NCI-H2196 treated with DMSO at 0.1 percent for 48 hours (cell line): ENCODE data around the gene KCNA1.

ENCODE experiments used
- DNase-seq: peaks from one replicate; lab custom pipeline; 2025; ENCODE audit not compliant: unreplicated experiment; lab: John Stamatoyannopoulos, UW

The KCNA1 gene

GRCh38 chr12:4910502-4911315 lies 1.0 kb downstream of the KCNA1 start:
- DNase-seq, result no peak

GRCh38 chr12:4911316-4911994 lies 1.8 kb downstream of the KCNA1 start:
- DNase-seq, result no peak

GRCh38 chr12:4914720-4915119 lies 5.0 kb downstream of the KCNA1 start:
- no peak for DNase-seq

DNA sequence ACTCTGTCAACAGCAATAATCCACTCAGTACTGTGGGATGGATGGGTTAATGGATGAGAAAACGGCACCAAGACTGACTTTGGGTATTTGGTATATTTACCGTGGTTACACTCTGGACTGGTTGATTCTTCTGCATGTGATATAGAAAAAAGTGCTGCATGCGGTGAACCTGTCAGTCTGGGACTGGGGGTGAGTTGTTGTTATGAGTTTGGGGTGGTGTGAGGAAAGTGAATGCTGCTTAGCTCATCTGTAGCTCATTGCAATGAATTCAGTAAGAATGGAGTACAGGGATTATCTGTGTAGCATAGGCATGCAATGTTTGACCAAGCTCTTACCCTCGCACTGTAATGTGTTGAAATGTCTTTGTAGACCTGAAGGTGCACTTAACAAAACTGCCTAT lies 6.0 kb downstream of the KCNA1 start:
- no peak for DNase-seq

DNA sequence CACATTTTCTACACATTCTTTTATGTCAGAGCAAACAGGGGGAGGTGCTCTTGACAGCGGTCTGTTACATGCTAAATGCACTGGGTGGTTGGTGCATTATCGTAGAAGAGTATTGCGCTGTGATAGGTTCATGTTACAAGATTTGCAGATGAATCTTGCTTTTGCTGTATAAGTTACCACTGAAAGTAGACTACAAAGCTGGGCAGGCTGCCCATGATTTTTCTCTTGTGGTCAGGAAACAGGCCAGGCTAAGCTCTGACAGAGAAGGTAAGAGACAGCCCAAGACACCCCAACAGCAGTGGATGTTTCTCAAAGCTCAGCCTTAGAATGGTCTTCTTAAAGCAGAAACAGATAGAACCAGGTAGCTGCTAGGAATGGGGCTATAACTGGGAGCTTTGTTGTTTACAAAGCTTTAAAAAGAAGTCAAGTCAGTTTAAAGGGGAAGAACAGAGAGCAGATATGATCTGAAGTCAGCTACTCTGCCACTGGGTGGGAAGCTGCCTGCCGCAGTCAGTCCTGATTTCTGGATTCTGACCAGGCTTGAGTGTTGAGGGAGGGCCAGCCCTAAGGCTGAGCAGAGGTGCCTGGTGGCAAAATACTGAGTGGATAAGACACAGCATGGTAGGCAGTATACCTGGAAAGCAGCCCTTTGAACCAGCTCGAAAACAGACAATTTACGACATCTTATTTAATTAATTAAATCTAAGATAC lies 9.4 kb downstream of the KCNA1 start:
- DNase-seq, result no peak

DNA sequence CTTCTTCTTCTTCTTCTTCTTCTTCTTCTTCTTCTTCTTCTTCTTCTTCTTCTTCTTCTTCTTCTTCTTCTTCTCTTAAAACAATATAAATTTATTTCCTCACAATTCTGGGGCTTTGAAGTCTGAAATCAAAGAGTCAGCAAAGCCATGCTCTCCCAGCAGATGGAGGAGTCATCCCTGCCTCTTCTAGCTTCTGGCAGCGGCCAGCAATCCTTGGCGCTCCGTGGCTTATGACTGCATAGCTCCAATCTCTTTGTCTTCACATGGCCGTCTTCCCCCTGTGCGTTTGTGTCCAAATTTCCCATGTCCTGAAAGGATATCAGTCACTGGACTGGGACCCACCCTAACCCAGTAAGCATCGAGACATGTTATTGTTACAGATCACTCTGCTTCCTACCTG lies 22.9 kb downstream of the KCNA1 start:
- DNase-seq, result no peak

GRCh38 chr12:4933411-4933810 lies 23.7 kb downstream of the KCNA1 start:
- DNase-seq, result no peak

- DNase-seq, result no peak
These were observed 24.8 kb downstream of the KCNA1 start for GRCh38 chr12:4934407-4935035.

DNA sequence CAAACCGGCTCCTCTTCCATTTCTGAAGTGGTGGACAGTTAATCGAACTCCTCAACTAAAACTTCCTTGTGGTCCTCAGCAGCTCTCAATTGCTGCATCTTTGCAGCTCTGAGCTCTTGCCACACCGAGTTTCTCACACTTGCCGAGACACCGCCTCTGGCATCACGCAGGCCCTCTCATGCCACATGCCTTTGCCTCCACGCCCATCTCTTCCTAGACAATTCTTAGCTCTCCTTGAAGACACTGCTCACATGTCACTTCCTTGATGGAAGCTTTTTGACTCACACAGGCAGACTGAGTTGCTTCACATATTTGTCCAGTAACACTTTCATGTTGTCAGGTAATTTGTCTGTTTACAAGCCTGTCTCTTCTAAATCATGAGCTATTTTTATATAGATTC lies 29.2 kb downstream of the KCNA1 start:
- DNase-seq, result no peak

DNA sequence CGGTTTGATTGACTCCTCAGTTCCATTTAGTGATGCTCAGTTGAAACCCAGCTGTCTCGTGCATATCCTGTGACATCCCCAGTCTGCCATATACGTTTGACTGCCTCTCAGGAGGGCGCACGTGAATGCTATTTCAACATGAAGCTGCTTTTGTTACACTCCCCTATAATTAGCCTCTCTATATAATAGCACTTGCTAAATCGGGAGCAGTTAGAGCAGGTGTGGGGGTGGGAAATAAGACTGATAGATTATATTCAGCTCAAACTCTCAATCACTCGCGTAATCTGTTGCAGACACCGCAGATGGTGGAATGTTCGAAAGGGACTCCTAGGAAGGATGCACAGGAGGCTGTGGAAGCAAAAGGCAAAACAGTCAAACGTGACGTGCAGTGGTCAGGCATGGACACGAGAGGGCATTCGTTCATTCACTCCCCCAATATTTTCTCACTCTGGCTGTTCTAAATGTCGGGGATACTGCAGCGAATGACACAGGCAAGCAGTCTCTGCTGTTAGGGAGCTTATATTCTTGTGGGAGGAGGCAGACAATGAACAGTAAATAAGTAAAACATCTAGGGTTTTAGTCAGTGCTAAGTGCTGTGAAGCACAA lies 29.8 kb downstream of the KCNA1 start:
- no peak for DNase-seq

- no peak for DNase-seq
These were observed 33.6 kb downstream of the KCNA1 start for GRCh38 chr12:4943067-4943937.

DNA sequence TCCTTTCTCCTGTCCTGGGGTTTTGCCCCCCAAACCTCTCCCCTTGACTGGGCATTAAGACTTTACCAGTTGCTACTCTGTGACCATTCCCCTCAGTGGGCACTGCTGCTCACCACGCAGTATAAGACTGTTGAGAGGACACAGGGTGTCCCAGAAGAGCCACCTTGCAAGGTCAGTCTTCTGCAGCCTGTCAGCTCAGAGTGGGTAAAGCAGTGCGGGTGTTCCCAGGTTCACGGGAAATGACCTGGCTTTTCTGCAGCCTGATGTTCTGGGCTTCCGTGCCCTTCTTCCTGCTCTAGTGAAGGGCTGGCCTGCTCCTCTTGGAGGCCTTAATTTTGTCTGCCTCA lies 34.2 kb downstream of the KCNA1 start:
- no peak for DNase-seq

- no peak for DNase-seq
These were observed 37.5 kb downstream of the KCNA1 start for GRCh38 chr12:4947253-4947652.

DNA sequence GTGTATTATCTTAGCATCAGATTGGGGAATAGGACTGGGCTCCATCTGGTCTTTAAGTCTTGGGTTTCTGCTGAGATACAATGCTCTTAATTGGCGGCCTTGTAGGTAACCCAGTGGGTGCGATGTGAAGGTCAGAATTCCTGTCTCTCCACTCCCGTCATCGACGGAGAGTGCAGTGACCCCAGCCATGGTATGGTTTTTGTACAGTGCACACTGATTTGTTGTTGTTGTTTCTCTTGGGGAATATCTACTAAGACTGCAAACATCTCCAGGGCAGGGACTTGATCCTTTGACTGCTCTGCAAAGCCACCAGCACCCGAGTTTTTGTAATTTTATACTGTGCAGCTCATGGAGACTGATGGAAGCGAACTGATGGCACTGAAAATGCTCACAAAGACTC lies 41.4 kb downstream of the KCNA1 start:
- DNase-seq, result no peak

- no peak for DNase-seq
These were observed 41.9 kb downstream of the KCNA1 start for GRCh38 chr12:4951601-4952000.

DNA sequence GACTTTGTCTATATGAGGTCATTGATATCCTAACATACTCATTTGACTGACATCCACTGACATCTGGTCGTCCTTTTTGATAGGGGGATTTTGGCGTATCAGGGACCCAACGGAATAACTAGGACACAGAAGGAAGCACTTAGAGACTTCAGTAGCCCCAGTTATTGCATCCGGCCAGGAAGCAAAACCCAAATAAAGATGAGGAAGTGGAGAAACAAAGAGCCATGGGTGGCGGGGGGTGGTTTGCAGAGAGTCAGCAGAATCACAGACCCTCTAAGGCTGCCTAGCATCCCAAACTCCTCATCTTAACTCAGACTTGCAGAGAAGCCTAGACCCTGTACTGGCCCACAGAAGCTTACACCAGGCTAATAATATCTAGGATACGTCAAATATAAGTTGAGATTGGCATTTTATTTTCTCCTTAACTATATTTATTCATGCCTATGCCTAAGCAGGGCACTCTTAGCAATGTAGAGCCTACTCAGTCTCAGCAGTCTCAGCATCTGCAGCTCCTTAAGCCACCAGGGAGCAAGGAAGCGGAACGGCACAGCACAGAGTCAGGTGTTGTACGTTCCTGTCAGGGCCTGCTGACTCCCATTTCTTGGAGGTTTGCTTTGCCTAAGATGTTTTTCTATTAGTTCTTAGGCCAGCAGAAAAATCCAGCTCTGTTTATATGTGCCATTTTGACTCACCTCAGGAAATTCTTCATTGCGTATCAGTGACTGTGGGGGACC lies 45.1 kb downstream of the KCNA1 start:
- DNase-seq, result no peak

GRCh38 chr12:4956054-4956453 lies 46.3 kb downstream of the KCNA1 start:
- DNase-seq, result no peak

DNA sequence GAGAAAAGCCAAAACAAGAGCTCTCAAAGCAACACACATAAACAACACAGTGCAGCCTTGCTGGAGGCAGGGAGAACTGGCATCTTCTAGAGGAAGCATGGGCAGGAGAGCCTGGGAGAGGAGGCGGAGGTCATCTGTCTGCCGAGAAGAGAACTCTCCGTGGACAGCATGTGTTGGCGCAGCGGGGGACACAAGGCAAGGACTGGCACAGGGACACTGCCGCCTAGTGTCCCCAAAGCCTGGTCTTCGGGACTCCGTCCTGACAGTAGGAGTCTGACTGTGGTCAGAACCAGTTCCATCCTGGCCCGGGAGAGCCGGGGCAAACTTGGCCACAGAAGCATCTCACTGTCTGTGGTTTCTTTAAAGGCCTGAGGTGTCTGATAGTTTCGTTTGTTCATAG lies 47.3 kb downstream of the KCNA1 start:
- no peak for DNase-seq

GRCh38 chr12:4957761-4958160 lies 48.1 kb downstream of the KCNA1 start:
- no peak for DNase-seq
